GM19468 (cell line): ENCODE measurements around the gene FARS2.

Experiments
- ATAC-seq: cut with Tn5 transposase; IDR thresholded peaks from one replicate; pipeline ENCODE4 v1.9.1; 2021; ENCODE audit warnings: mild to moderate bottlenecking, moderate library complexity, moderate number of reproducible peaks; ENCODE audit not compliant: unreplicated experiment; ENCODE audit errors: extremely low read depth

The FARS2 gene

GRCh38 chr6:5357486-5357885, 96.2 kb downstream of the FARS2 start:
- no peak for ATAC-seq

- ATAC-seq: no peak
Observed at GRCh38 chr6:5359417-5359816, 98.1 kb downstream of the FARS2 start.

GRCh38 chr6:5361396-5361795, 100.1 kb downstream of the FARS2 start:
- ATAC-seq: no peak

GRCh38 chr6:5365436-5366195, 104.3 kb downstream of the FARS2 start:
- ATAC-seq: no peak

GRCh38 chr6:5366941-5367340, 105.6 kb downstream of the FARS2 start:
- no peak for ATAC-seq

GRCh38 chr6:5367510-5367909, 106.2 kb downstream of the FARS2 start:
- no peak for ATAC-seq

- no peak for ATAC-seq
Observed at GRCh38 chr6:5373430-5373829, 112.1 kb downstream of the FARS2 start.

GRCh38 chr6:5378331-5378730, 117.0 kb downstream of the FARS2 start:
- no peak for ATAC-seq

- no peak for ATAC-seq
Observed at GRCh38 chr6:5379647-5380242, 118.4 kb downstream of the FARS2 start.

- ATAC-seq: no peak
Observed at GRCh38 chr6:5383856-5384255, 122.5 kb downstream of the FARS2 start.

GRCh38 chr6:5384276-5384675, 123.0 kb downstream of the FARS2 start:
- no peak for ATAC-seq

GRCh38 chr6:5388326-5388725, 127.0 kb downstream of the FARS2 start:
- no peak for ATAC-seq

GRCh38 chr6:5389086-5389745, 127.9 kb downstream of the FARS2 start:
- ATAC-seq: no peak

GRCh38 chr6:5390177-5390576, 128.9 kb downstream of the FARS2 start:
- ATAC-seq: no peak

GRCh38 chr6:5394280-5394679, 133.0 kb downstream of the FARS2 start:
- no peak for ATAC-seq

GRCh38 chr6:5395719-5396118, 134.4 kb downstream of the FARS2 start:
- no peak for ATAC-seq

- ATAC-seq: no peak
Observed at GRCh38 chr6:5398530-5398929, 137.2 kb downstream of the FARS2 start.

GRCh38 chr6:5399391-5399790, 138.1 kb downstream of the FARS2 start:
- ATAC-seq: no peak

GRCh38 chr6:5401845-5402738, 140.8 kb downstream of the FARS2 start:
- no peak for ATAC-seq

- ATAC-seq: no peak
Observed at GRCh38 chr6:5403076-5403475, 141.8 kb downstream of the FARS2 start.
